CD1c-positive myeloid dendritic cell (primary cell): ENCODE results near the gene JAML.

Experiments
- DNase-seq: peaks from one replicate; pipeline ENCODE4 v3.0.0-alpha.2; 2016; ENCODE audit errors: extremely low spot score

JAML gene, protein sequence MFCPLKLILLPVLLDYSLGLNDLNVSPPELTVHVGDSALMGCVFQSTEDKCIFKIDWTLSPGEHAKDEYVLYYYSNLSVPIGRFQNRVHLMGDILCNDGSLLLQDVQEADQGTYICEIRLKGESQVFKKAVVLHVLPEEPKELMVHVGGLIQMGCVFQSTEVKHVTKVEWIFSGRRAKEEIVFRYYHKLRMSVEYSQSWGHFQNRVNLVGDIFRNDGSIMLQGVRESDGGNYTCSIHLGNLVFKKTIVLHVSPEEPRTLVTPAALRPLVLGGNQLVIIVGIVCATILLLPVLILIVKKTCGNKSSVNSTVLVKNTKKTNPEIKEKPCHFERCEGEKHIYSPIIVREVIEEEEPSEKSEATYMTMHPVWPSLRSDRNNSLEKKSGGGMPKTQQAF

DNA sequence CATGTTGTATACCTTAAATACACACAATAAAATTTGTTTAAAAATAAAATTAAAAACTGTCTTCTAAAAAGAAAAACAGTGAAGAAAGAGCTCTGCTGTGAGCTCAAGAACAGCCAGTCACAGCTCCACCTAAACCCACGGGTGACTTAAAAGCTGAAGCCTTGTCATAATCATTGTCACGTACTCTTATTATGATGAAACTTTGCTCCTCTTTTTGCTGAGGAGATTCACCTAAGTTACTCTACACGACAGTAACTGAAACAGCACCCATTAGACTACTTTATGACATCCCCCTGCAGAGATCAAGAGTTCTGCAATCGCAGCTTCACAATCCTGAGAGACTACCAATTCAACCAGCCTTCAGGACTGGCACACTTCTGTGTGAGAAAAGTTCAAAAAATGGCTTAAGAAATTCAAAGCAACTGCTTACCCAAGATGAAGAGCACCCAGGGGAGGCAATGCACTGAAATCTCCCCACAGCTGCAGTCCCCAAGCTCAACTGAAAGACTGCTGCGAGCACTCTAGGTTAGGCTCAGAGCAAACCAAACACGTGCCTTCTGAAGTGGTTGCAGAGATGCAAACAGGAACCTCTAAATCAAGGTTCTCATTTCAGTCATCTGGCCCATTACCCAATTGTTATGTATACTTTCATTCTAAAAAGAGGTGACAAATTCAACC lies at the start of gene JAML:
JAML (minus strand) TSS at position 501 of the 678 bp plus-strand sequence. CDS start 10,145 bp downstream, outside the sequence.
- peak; percentile 83 for DNase-seq

DNA sequence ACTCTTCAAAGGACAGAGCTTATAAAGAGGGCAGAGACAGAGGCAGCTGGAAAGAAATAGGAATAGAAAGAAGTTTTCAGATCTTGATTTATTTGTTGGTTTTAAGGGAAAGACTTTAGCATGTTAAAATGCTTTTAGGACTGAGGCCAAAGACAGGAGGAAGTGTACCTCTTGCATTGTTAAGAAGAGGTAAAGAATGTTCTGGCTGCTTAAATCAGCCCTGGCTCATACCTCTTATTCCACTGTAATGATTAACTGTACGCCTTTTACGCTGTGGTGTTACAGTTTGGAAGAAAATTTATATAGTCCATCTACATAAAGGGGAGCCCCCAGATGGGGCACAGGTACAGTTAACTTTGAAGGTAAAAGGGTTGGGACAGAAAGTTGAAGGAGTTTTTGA lies 49.4 kb upstream of the JAML start:
- no peak for DNase-seq

DNA sequence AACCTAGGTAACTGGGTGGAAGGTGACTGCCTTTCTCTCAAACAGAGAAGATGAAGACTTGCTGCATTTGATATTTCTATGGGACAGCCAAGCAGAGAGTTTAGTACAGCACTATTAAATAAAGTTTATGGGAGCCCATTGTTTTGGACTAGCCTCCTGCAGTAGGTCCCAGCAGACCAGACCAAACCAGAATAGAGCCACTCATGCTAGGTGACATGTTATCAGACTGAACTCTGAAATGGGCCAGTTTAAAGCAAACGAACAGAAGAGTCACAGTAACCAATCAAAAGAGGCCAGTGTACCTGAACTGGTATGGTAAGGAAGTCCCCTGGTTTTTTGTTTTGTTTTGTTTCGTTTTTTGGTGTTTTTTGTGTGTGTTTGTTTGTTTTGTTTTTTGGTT lies 47.2 kb upstream of the JAML start:
- no peak for DNase-seq

DNA sequence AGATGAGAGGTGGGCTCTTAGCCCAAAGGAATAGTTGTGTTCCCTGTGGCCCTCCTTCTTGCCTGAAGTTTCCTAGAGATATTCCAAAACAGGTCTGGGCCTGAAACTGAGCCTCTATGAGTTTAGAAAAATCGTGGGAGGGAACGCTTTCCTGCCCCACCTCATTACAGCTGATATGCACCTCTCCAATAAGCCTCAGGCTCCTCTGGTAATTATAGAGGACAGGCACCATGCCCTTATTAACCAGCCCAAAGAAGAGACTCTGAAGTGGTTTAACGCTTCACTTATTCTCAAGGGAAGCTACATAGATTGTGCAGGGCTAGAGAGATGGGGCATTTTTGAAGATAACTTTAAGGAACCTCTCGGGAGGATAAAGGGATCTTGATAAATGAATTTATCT lies 42.7 kb upstream of the JAML start:
- no peak for DNase-seq

DNA sequence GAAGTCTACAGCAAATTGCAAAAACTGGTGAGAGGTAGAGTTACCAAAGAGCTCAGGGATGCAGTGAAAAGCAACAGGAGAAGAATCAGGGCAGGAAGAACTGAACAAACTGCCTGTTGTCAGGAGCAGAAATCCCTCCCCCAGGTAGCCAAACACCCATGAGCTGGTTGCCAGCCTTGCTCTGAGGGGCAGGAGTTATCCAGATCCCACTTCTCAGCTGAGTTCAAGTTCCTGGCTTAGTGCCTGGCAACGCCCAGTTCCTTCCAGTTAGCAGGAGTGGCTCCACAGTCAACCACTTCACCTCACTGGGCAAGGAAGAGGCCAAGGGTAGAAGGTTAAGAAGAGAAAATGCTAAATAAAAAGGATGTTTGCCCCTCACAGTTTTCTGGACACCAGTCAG lies 41.1 kb upstream of the JAML start:
- DNase-seq, result no peak

DNA sequence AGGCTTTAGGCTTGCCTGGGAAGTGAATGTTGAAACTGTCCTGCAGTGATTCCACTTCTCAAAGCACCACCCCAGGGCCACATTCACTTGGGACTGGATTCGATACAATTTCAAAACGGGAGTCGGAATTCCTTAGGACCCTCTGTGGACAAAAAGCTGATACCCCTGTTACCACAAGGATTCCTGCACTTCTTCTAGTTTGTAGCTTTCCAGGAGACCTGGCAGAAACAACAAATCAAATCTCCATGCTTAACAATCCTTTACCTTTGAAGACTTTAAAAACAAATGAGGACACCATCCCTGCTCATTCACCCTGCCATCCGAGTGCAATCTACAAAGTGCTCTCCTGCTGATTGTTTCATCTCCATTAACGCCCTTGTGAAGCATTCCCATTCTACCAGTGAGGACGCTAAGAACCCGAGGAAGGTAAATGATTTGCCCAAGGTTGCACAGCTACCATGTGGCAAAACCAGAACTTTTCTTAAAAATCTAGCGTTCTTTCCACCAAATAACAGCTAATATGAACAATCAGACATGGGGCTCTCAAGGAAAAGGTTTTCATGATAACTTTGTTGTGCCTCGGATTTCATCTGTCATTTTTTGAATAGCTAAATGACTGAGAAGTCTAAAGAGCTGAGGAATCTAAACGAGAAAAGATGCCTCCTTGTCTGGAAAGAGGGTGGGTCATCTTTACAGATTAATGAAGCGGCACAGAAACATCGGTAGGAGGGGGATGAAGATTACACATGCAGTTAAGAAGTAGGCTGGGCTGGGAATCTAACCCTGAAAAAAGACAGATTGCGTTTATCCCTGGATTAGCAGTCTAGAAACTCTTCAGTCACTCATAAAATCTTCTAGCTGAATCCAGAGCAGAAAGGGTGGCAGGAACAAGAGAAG lies 40.0 kb upstream of the JAML start:
- no peak for DNase-seq

DNA sequence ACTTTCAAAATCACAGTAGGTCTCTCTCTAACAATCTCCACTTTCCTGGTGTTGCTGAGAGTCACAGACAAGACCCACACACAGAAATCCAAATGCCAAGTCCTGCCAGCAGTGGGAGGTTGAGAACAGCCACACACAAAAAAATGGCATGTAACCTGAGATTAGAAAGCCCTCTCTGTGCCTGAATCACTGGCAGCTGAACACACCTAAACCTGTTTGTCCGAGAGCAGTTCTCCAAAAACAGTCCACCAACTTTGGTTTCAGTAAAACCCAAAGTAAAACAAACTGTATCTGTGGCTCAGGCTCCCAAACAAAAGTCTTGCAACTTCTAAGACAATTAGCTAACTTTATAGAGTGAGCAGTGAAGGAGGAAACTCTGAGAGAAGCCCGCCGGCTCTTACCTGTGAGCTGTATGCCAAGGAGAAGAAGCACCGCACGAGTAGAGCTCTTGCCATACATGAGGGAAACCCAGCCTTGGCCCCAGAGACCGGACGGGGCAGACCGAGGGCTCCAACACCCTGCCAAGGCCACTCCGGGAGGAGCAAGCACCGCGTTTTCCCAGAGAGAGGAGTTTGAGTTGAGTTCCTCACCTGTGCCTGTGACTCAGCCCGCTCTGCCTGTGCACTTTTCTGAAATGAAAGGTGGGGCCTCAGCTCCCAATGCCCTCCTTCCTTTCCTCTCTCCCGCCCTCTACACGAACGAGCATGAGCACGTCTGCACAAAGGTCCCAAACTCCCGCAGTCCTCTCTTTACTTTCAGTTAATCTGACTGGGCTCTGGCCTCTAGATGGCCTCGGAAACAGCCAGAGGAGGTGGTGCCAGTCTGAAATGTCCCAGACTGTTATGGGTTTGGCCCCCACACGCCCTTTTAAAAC lies 39.1 kb upstream of the JAML start, which contains the start of gene MPZL2:
MPZL2 (minus strand) TSS at position 603 of the 874 bp plus-strand sequence; CDS start at position 459, 144 bp downstream.
- DNase-seq, result peak; percentile 9

DNA sequence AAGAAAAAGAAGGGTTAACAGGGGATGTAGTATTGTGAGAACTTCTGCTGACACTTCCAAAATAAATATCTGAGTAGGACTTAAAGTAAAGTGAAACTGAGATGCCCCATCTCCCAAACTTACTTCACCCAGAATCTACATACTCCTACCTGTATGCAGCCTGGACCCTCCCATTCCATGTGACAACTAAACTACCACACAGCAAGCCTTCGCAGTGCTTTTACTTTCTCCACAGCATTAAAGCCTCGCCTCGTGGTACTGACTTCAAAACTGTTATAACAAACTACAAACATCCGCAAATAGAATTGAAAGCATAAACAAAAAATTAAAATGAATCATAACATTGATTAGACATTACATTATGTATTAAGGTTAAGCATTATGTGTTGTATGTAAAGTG lies 38.3 kb upstream of the JAML start:
- no peak for DNase-seq

DNA sequence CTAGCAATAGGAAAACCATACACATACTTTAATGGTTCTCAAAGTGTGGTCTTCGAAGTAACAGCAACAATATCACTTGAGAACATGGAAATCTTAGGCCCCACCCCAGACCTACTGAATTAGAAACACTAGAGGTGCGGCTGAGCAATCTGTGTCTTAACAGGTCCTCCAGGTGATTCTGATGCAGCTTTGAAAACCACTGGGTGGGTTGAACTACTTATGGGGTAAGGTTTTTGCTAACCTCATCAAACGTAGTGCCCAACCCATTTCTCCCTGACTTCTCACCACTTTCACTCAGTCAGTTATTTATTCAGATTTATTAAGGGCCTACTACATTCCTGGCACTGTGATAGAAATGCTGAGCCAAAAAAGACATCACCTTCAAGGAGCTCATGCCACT lies 35.5 kb upstream of the JAML start:
- DNase-seq, result no peak

DNA sequence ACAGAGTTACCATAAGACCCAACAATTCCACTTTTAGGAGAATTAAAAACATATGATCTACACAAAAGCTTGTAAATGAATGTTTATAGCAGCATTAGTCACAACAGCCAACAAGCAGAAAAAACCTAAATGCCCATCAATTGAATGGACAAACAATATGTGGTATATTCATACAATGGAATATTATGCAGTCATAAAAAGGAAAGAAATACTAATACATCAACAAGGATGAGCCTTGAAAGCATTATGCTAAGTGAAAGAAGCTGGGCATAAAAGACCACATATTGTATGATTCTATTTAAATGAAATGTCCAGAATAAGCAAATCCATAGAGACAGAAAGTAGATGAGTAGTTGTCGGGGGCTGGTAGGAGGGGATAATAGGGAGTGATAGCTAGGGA lies 34.3 kb upstream of the JAML start:
- no peak for DNase-seq

DNA sequence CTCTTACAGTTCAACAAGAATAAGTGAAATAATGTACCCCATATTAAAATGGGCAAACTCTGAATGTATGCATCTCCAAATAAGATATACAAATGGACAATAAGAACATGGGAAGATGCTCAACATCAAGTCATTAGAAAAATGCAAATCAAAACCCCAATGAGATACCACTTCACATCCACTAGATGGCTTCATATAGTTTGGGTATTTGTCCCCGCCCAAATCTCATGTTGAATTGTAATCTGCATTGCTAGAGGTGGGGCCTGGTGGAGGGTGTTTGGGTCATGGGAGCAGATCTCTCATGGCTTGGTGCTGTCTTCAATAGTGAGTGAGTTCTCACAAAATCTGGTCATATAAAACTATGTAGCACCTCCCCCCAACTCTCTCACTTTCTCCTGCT lies 33.6 kb upstream of the JAML start:
- no peak for DNase-seq

DNA sequence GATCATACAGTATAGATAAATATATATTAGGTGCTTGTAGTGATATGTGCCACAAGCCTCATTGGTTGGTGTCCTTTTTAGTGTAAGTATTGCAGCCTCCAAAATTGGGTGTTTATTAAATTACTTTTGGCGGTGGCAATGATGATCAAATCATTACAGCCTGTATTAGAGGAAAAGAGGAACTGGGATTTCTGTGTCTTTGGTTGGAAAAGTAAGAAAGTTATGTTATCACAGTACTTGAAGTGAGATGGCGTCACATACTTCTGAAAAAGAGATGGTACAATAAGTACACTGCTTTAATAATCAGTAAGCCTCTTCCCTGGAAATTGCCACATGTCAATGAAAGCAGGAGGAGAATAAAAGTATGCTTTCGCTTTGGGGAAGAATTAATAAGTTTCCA lies 27.9 kb upstream of the JAML start:
- DNase-seq, result peak; percentile 71

DNA sequence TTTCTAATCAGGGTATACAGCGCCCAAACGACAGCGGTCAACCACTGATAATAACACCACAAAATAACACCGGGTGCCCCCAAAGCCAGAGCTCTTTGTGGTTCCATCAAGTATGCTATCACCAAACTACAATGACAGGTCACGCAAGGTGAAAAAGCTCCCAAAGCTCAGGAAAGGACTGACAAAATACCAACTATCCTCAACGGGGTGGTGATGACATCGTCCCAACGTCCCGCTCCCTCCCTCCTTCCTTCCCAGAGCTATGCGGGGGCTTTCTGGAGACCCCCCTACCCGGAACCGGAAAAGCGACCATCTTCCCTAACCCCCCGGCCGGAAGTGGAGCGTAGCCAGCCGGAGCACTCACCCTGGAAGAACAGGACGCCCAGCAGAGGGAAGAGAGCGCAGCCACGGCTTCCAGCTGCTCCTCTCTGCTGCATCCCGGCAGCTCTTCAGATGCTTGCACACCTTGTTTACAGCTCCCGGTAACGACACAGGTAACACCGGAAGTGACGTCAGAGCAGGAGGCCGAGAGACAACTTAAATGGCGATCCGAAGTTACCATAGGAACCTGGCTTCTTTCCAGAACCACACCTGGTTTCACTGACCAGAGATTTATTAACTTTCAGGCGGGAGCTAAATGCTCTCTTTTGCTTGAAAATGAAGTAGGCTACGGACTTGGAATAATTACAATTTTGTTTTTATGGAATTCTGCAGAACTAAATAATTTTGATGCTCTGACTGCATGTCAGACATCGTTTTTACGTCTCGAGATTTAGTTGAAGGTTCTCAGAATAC lies 27.2 kb upstream of the JAML start, which contains the start of gene MPZL3:
MPZL3 (minus strand) TSS at position 508 of the 795 bp plus-strand sequence; CDS start at position 437, 71 bp downstream.
- peak; percentile 79 for DNase-seq

DNA sequence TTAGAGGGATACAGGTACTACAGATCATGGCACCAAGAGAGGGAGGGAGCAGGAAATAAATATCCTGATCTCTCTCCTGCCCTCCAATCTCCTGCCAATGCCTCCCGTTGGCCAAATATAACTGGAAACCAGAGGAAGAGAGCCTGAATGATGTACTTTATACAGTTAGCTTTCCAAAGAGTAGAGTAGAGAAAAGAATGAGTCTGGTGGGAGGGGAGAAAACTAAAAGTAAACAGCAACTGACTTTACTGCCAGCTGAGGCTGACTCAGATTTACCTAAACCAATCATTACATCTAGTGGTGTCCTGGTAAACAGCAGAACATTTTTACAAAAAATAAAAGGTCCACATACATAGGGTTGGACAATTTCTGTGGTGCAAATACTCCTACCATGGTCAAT lies 22.2 kb upstream of the JAML start:
- DNase-seq, result no peak

DNA sequence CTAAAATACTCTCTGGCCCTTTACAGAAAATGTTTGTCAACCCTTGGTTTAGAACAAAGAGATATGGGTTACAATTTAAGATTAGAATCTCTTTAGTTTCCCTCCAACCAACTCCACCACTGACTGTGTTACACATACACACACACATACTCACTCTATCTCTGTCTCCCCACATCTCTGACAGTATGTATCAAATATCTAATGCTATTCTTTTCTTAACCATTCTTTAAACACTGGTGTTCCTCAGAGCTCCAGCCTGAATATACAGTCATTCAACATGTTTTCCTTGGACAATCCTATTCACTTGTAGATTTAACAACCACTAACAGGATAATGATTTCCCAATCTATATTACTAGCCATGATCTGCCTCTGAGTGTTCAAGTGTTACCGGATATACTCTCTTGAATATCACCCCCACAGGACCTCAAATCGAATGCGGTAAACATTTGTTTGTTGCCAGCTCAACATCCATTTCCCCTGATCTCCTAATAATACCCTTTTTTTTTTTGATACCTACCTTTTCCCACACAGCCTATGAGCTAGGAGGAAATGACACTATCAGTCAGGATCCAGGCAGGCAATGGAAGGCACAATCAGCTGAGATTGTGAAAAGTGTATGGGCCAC lies 21.2 kb upstream of the JAML start:
- no peak for DNase-seq

DNA sequence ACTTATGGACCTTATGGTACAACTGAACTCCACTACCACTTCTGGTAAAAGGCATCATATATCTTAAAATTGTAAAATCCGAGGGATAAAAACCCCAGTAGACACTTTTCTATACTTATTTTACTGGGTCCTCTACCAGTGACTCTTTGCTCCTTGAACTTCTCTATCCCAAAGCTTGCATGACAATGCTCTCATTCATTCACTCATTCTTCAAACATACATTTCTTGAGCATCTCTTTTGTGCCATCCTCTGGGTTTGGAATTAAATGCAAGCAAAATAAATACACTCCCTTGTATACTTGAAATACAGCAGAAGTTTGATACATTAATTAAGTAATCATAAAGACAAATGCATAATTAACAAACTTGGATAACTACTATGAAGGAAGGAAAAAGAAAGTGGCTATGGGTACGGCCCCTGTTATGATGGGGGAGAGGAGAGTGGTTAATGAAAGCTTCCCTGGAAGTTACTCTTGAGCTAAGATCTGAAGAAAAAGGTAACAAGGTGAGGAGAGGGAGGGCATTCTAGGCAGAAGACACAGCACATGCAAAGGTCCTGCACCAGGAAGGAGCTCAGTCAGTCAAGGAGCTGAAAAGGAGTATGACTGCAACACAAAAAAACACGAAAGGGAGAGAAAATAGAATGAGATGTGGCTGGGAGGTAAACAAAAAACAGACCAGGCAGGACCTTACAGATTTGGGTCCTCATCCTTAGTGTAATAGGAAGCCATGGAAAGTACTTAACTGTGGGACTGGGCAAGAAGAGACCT lies 19.4 kb upstream of the JAML start:
- DNase-seq, result no peak

DNA sequence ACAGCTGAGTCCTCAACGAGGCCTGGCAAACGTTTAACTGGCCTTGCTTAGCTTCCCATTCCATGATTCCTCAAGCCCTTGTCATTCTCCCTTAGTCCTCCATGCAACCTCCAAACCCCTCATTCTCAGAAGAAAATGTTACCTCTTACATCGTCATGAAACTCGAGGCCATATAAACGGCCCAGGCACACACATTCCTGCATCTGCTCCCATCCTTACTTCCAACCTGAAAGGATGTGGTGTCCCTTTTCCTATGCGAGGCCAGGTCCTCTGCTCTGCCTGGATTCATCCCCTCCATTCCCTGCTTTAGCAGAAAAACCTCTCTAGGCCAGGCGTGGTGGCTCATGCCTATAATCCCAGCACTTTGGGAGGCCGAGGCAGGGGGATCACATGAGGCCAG lies 18.4 kb upstream of the JAML start:
- no peak for DNase-seq

DNA sequence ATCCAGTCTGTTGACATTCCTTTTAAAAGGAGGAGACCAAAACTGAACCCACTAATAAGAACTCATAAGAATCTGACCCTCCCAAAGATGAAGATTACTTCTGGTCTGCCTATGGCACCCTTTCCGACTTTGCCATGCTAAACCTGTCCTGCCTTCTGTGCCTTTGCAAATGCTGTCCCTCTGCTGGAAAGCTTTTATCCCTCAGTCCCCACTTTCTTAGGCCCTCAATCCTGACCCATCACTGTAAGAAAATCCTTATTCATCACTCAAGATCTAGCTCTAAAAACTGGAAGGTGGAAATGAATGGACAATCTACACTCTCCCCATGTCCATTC lies 16.9 kb upstream of the JAML start:
- no peak for DNase-seq
